Panc1 (cell line): ENCODE measurements around the gene ALDH9A1. TPM values are rescaled to one million over a fixed set of nuclear protein-coding genes. Genes with fewer than 3 reads are reported as not detected.
A peak's percentile ranks its signal among the peaks of the same experiment; 100 is the strongest.

Experiments
- ATAC-seq: fragments of 200-7000 bp; cut with Tn5 transposase; 2 replicates; pipeline ENCODE4 v1.9.1; 2020; ENCODE audit warnings: mild to moderate bottlenecking, moderate library complexity
- BruUV-seq: library from RNA; stranded (reverse); fragments of 400-500 nt; replicated peaks from 2 replicates; lab custom pipeline; 2021; lab: Mats Ljungman, UMichigan
- CTCF ChIA-PET: fragments of 300-600 bp; sonication (Branson Sonifier 250); formaldehyde crosslinking; loops from one replicate; lab custom pipeline; 2022; ENCODE audit warnings: antibody characterized with exemption; lab: Charles Lee
- POLR2A ChIA-PET: fragments of 300-600 bp; sonication (Branson Sonifier 250); formaldehyde crosslinking; loops from one replicate; lab custom pipeline; 2022; ENCODE audit warnings: antibody characterized with exemption; lab: Charles Lee
- DNase-seq: peaks from one replicate; pipeline ENCODE4 v3.0.0-alpha.2; 2010; ENCODE audit warnings: low read depth, low spot score
- H3K27ac ChIP-seq: 2 replicates; pipeline ENCODE4 v1.5.1; 2011; ENCODE audit warnings: mild to moderate bottlenecking, low read length, inconsistent platforms
- H3K27me3 ChIP-seq: fragments of 200-500 bp; sonication (Bioruptor generic); 2 replicates; pipeline ENCODE4 v1.6.0; 2014; ENCODE audit warnings: low read length, inconsistent platforms; ENCODE audit not compliant: control insufficient read depth, insufficient read depth
- H3K36me3 ChIP-seq: fragments of 200-500 bp; sonication (Bioruptor generic); 2 replicates; pipeline ENCODE4 v1.5.1; 2014; ENCODE audit warnings: inconsistent platforms, mild to moderate bottlenecking, low read length, moderate library complexity; ENCODE audit not compliant: control insufficient read depth, insufficient read depth
- H3K4me1 ChIP-seq: 2 replicates; pipeline ENCODE4 v1.5.1; 2011; ENCODE audit warnings: inconsistent platforms, mild to moderate bottlenecking, low read length, moderate library complexity; ENCODE audit not compliant: control insufficient read depth, insufficient read depth
- H3K4me3 ChIP-seq, 2 experiments: 2 replicates each; pipeline ENCODE4 v1.5.1; 2011 to 2012; ENCODE audit warnings: low read depth in 2 of 2, low read length in 2 of 2, mild to moderate bottlenecking in 2 of 2, inconsistent platforms in 1 of 2, moderate library complexity in 1 of 2
- H3K9me3 ChIP-seq: fragments of 200-500 bp; sonication (Bioruptor generic); 2 replicates; pipeline ENCODE4 v1.5.1; 2014; ENCODE audit warnings: low read depth, mild to moderate bottlenecking, inconsistent platforms, low read length, moderate library complexity; ENCODE audit not compliant: control insufficient read depth, insufficient read depth
- CTCF ChIP-seq: fragments of 450-650 bp; IDR thresholded peaks from 2 replicates; pipeline ENCODE4 v1.5.1; 2017; ENCODE audit warnings: mild to moderate bottlenecking
- POLR2AphosphoS5 ChIP-seq: IDR thresholded peaks from 2 replicates; pipeline ENCODE4 v1.6.1; 2012; ENCODE audit warnings: mild to moderate bottlenecking, low read depth, low read length, moderate library complexity
- REST ChIP-seq, 2 experiments: IDR thresholded peaks; 2 replicates each; pipeline ENCODE4 v1.6.1; 2011 to 2012; ENCODE audit warnings: low read depth in 2 of 2, control low read depth in 1 of 2, low read length in 1 of 2, mild to moderate bottlenecking in 1 of 2, moderate library complexity in 1 of 2; ENCODE audit not compliant: insufficient read depth in 1 of 2
- SIN3A ChIP-seq: IDR thresholded peaks from 2 replicates; pipeline ENCODE4 v1.6.1; 2012; ENCODE audit warnings: low read depth, mild to moderate bottlenecking, low read length, moderate library complexity, borderline replicate concordance; ENCODE audit not compliant: insufficient read depth
- TCF7L2 ChIP-seq: IDR thresholded peaks from 2 replicates; pipeline ENCODE4 v1.6.1; 2011; ENCODE audit warnings: mild to moderate bottlenecking, low read depth, low read length, inconsistent platforms
- in situ Hi-C: cut with HindIII; loops from 2 replicates; pipeline ENCODE4 v1.10.0; 2016; ENCODE audit warnings: low sequenced_read_pairs, low pct_unique_long_range_greater_than_20kb
- intact Hi-C: fragments of 100-400 bp; cut with micrococcal nuclease; formaldehyde crosslinking; loops from one replicate; pipeline ENCODE4 v1.10.0; 2022; ENCODE audit not compliant: unreplicated experiment
- total RNA-seq: library from RNA; stranded (reverse); gene quantifications from one replicate; pipeline ENCODE4 v1.2.1, GENCODE V29; 2021; ENCODE audit not compliant: unreplicated experiment

Gene ALDH9A1
- total RNA-seq, 1 experiment from 2014 or later, result 30.3 TPM

- Histone ChIP-seq H3K27ac (peak within 1 kb of the TSS; percentile 94), H3K4me3 (peak within 1 kb of the TSS; percentile 98), H3K27me3 (0 out of 2 replicates have a peak, but pooled peaks cover 3% of the 10 kb centered on the region), H3K4me1 (peaks cover 22% of the 10 kb centered on the region), H3K9me3 (no peaks in the 10 kb centered on the region), H3K36me3 (peaks cover 3% of the 10 kb centered on the region; the same call in 1 of the 2 replicates)
- TF ChIP-seq TCF7L2, result peak; percentile 41; the same call in 1 of the 2 replicates
- no peak for TF ChIP-seq CTCF
- TF ChIP-seq SIN3A, result peak; percentile 75; the same call in 1 of the 2 replicates
- peak; percentile 70 for TF ChIP-seq POLR2AphosphoS5
- intact Hi-C loops, result no loop called here
- POLR2A ChIA-PET, result no interaction called here
- DNase-seq, result peak; percentile 94
- peak; percentile 96 for ATAC-seq
- in situ Hi-C loops, result no loop called here
- no TSS peak for BruUV-seq
- CTCF ChIA-PET, result no interaction called here
Measured at GRCh38 chr1:165630629-165631341, 67.6 kb downstream of the ALDH9A1 start, which contains the start of gene MGST3. Gene MGST3 (plus strand): TSS chr1:165631234. CDS start chr1:165649848, 18,614 bp downstream.

GRCh38 chr1:165629848-165630628 is 68.3 kb downstream of the ALDH9A1 start:
- intact Hi-C loops, result no loop called here
- POLR2A ChIA-PET, result interaction anchor here (0.7 kb wide), 1 partner anchor 16 kb away, joined by 4 read pairs; no protein-coding TSS in a partner anchor
- in situ Hi-C loops, result no loop called here
- ATAC-seq (peak; percentile 8; the same call in 1 of the 2 replicates), DNase-seq (no peak)
- no peak for TF ChIP-seq TCF7L2
- no peak for TF ChIP-seq SIN3A
- no peak for TF ChIP-seq POLR2AphosphoS5
- TF ChIP-seq REST (IDR thresholded peaks at IDR 0.05; ENCODE audit: insufficient read depth in 1 of 2, low read depth in 2 of 2, low read length in 1 of 2), result no peak
- TF ChIP-seq CTCF, result no peak
- Histone ChIP-seq H3K27me3 (0 out of 2 replicates have a peak, but pooled peaks cover 3% of the 10 kb centered on the region), H3K9me3 (no peaks in the 10 kb centered on the region), H3K4me1 (peaks cover 22% of the 10 kb centered on the region), H3K36me3 (peaks cover 3% of the 10 kb centered on the region; the same call in 1 of the 2 replicates), H3K4me3 (peak overlapping the region; percentile 98), H3K27ac (peak overlapping the region; percentile 94)
- TSS peak; percentile 87 for BruUV-seq
- CTCF ChIA-PET, result no interaction called here
